Measurements from ENCODE around the gene RIPK4.
"Not testable (repeated sequence)": the region's sequence is repeated elsewhere in the genome, so short reads cannot be mapped to it uniquely, and the experiment has no call there.

Gene RIPK4

DNA sequence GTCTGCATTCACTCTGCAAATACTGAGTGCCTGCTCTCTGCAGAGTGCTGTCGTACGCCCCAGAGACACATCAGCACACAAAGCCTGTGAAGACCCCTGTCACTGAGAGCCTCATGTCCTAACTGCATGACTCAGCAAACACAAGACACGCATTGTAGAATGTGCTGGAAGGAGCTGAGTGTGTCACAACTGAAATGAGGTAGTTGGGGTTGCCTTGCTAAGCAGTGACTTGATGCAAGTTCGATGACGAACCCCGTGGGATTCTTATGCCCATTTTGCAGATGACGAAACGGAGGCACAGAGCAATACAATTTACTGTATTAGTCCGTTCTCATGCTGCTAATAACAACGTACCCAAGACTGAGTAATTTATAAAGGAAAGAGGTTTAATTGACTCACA, 65.1 kb downstream of the RIPK4 start:
- H2AK5ac ChIP-seq (ENCODE audit: low read length), result peak overlapping the region; percentile 68
- no peak overlapping the region for H3K23ac ChIP-seq (ENCODE audit: low read length)
- no peaks in the 10 kb centered on the region for H3K27me3 ChIP-seq (ENCODE audit: insufficient read depth, low read length, poor library complexity)
- H3K27ac ChIP-seq (ENCODE audit: low read depth, low read length), result no peak overlapping the region
- no CpG with 5 or more reads among the region's 10 CpGs for WGBS (ENCODE audit: extremely low coverage, insufficient coverage, low lambda C conversion rate)
- H3K56ac ChIP-seq (ENCODE audit: low read length), result no peak overlapping the region
- H2BK5ac ChIP-seq (ENCODE audit: low read length), result peak overlapping the region; percentile 36
- H4K8ac ChIP-seq (ENCODE audit: low read depth, low read length), result no peak overlapping the region
- H3K79me2 ChIP-seq (ENCODE audit: control insufficient read depth, insufficient read depth, low read length), result no peaks in the 10 kb centered on the region
- H3K9ac ChIP-seq (ENCODE audit: low read length), result no peak overlapping the region
- peaks cover 6% of the 10 kb centered on the region for H3K4me1 ChIP-seq (ENCODE audit: control insufficient read depth, low read depth, low read length)
- no peaks in the 10 kb centered on the region for H3K36me3 ChIP-seq (ENCODE audit: control insufficient read depth, insufficient read depth, low read length)
- no peak overlapping the region for H3K4me3 ChIP-seq (ENCODE audit: low read length)
- no peak overlapping the region for H3K18ac ChIP-seq (ENCODE audit: low read length)
- H3K4ac ChIP-seq (ENCODE audit: low read depth, low read length), result no peak overlapping the region
- H2BK15ac ChIP-seq (replicated peaks; ENCODE audit: low read depth), result no peak overlapping the region
- H4K5ac ChIP-seq (ENCODE audit: low read length), result no peak overlapping the region
- H2BK120ac ChIP-seq (ENCODE audit: low read depth, low read length), result no peak overlapping the region
- DNase-seq, result peak; percentile 49
- no peaks in the 10 kb centered on the region for H3K79me1 ChIP-seq (ENCODE audit: low read length)
- H3K4me2 ChIP-seq (ENCODE audit: low read length), result no peak overlapping the region

GRCh38 chr21:41699311-41699710, 67.5 kb downstream of the RIPK4 start:
- WGBS (ENCODE audit: extremely low coverage, insufficient coverage, low lambda C conversion rate), result no CpG with 5 or more reads among the region's 10 CpGs
- no peak overlapping the region for H3K4me3 ChIP-seq (ENCODE audit: low read length)
- no peak overlapping the region for H3K4me2 ChIP-seq (ENCODE audit: low read length)
- no peaks in the 10 kb centered on the region for H3K36me3 ChIP-seq (ENCODE audit: control insufficient read depth, insufficient read depth, low read length)
- H2BK120ac ChIP-seq (ENCODE audit: low read depth, low read length), result no peak overlapping the region
- H3K79me2 ChIP-seq (ENCODE audit: control insufficient read depth, insufficient read depth, low read length), result no peaks in the 10 kb centered on the region
- no peak overlapping the region for H3K56ac ChIP-seq (ENCODE audit: low read length)
- H4K5ac ChIP-seq (ENCODE audit: low read length), result no peak overlapping the region
- H4K8ac ChIP-seq (ENCODE audit: low read depth, low read length), result no peak overlapping the region
- no peak overlapping the region for H2BK5ac ChIP-seq (ENCODE audit: low read length)
- no peak overlapping the region for H3K23ac ChIP-seq (ENCODE audit: low read length)
- no peak overlapping the region for H3K9ac ChIP-seq (ENCODE audit: low read length)
- no peaks in the 10 kb centered on the region for H3K79me1 ChIP-seq (ENCODE audit: low read length)
- no peak overlapping the region for H2BK15ac ChIP-seq (replicated peaks; ENCODE audit: low read depth)
- H3K4me1 ChIP-seq (ENCODE audit: control insufficient read depth, low read depth, low read length), result peaks cover 6% of the 10 kb centered on the region
- no peak overlapping the region for H3K18ac ChIP-seq (ENCODE audit: low read length)
- no peak overlapping the region for H3K4ac ChIP-seq (ENCODE audit: low read depth, low read length)
- no peak overlapping the region for H3K27ac ChIP-seq (ENCODE audit: low read depth, low read length)
- no peak for DNase-seq
- H3K27me3 ChIP-seq (ENCODE audit: insufficient read depth, low read length, poor library complexity), result no peaks in the 10 kb centered on the region
- no peak overlapping the region for H2AK5ac ChIP-seq (ENCODE audit: low read length)

DNA sequence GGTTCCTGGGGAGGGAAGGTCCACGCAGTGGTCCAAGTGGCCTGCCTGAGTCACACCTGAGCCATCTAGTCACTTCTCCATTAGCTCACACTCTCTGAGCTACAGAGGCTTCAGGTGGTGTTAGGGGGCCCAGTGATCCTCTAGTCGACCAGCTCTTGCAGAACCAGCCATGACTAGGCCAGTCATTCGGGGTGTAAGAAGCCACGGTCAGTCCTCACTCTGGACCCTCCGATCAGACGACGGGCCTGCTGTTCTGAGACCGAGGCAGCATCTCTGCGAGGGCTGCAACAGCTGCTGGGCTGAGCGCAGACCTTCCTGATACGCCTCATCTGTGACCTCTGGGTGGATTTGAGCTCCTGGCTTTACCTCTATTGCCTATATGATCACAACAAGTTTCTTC, 68.8 kb downstream of the RIPK4 start:
- Histone ChIP-seq H4K5ac (ENCODE audit: low read length) (no peak overlapping the region), H3K18ac (ENCODE audit: low read length) (no peak overlapping the region), H3K27me3 (ENCODE audit: insufficient read depth, low read length, poor library complexity) (no peaks in the 10 kb centered on the region), H2BK15ac (replicated peaks; ENCODE audit: low read depth) (no peak overlapping the region), H3K36me3 (ENCODE audit: control insufficient read depth, insufficient read depth, low read length) (no peaks in the 10 kb centered on the region), H3K4me1 (ENCODE audit: control insufficient read depth, low read depth, low read length) (peaks cover 6% of the 10 kb centered on the region), H3K4me2 (ENCODE audit: low read length) (no peak overlapping the region), H3K79me2 (ENCODE audit: control insufficient read depth, insufficient read depth, low read length) (no peaks in the 10 kb centered on the region), H3K9ac (ENCODE audit: low read length) (no peak overlapping the region), H3K4ac (ENCODE audit: low read depth, low read length) (no peak overlapping the region), H2BK5ac (ENCODE audit: low read length) (no peak overlapping the region), H2BK120ac (ENCODE audit: low read depth, low read length) (no peak overlapping the region), H3K4me3 (ENCODE audit: low read length) (no peak overlapping the region), H3K79me1 (ENCODE audit: low read length) (no peaks in the 10 kb centered on the region), H3K56ac (ENCODE audit: low read length) (no peak overlapping the region), H4K8ac (ENCODE audit: low read depth, low read length) (no peak overlapping the region), H2AK5ac (ENCODE audit: low read length) (no peak overlapping the region), H3K27ac (ENCODE audit: low read depth, low read length) (no peak overlapping the region), H3K23ac (ENCODE audit: low read length) (no peak overlapping the region)
- no CpG with 5 or more reads among the region's 11 CpGs for WGBS (ENCODE audit: extremely low coverage, insufficient coverage, low lambda C conversion rate)
- DNase-seq, result no peak

- no CpG with 5 or more reads among the region's 2 CpGs for WGBS (ENCODE audit: extremely low coverage, insufficient coverage, low lambda C conversion rate)
- Histone ChIP-seq H3K79me2 (ENCODE audit: control insufficient read depth, insufficient read depth, low read length) (no peaks in the 10 kb centered on the region), H3K4me3 (ENCODE audit: low read length) (no peak overlapping the region), H3K4me2 (ENCODE audit: low read length) (no peak overlapping the region), H2AK5ac (ENCODE audit: low read length) (no peak overlapping the region), H4K8ac (ENCODE audit: low read depth, low read length) (no peak overlapping the region), H2BK120ac (ENCODE audit: low read depth, low read length) (no peak overlapping the region), H3K27me3 (ENCODE audit: insufficient read depth, low read length, poor library complexity) (no peaks in the 10 kb centered on the region), H3K4ac (ENCODE audit: low read depth, low read length) (no peak overlapping the region), H3K79me1 (ENCODE audit: low read length) (no peaks in the 10 kb centered on the region), H2BK15ac (replicated peaks; ENCODE audit: low read depth) (no peak overlapping the region), H3K36me3 (ENCODE audit: control insufficient read depth, insufficient read depth, low read length) (no peaks in the 10 kb centered on the region), H3K9ac (ENCODE audit: low read length) (no peak overlapping the region), H4K5ac (ENCODE audit: low read length) (no peak overlapping the region), H3K4me1 (ENCODE audit: control insufficient read depth, low read depth, low read length) (peaks cover 5% of the 10 kb centered on the region), H3K27ac (ENCODE audit: low read depth, low read length) (no peak overlapping the region), H2BK5ac (ENCODE audit: low read length) (no peak overlapping the region), H3K23ac (ENCODE audit: low read length) (no peak overlapping the region), H3K56ac (ENCODE audit: low read length) (no peak overlapping the region), H3K18ac (ENCODE audit: low read length) (no peak overlapping the region)
- DNase-seq, result no peak
Measured at GRCh38 chr21:41695513-41695912, 71.3 kb downstream of the RIPK4 start.

GRCh38 chr21:41694042-41694441, 72.8 kb downstream of the RIPK4 start:
- not testable (repeated sequence) for H3K4me2 ChIP-seq (ENCODE audit: low read length); H3K27ac ChIP-seq (ENCODE audit: low read depth, low read length); H3K4me1 ChIP-seq (ENCODE audit: control insufficient read depth, low read depth, low read length); H2BK5ac ChIP-seq (ENCODE audit: low read length); H2BK15ac ChIP-seq (replicated peaks; ENCODE audit: low read depth); H3K36me3 ChIP-seq (ENCODE audit: control insufficient read depth, insufficient read depth, low read length); H3K56ac ChIP-seq (ENCODE audit: low read length); H3K18ac ChIP-seq (ENCODE audit: low read length); H2AK5ac ChIP-seq (ENCODE audit: low read length); H3K4ac ChIP-seq (ENCODE audit: low read depth, low read length); H3K9ac ChIP-seq (ENCODE audit: low read length); H2BK120ac ChIP-seq (ENCODE audit: low read depth, low read length); H4K8ac ChIP-seq (ENCODE audit: low read depth, low read length); H3K79me2 ChIP-seq (ENCODE audit: control insufficient read depth, insufficient read depth, low read length); H4K5ac ChIP-seq (ENCODE audit: low read length); DNase-seq; H3K27me3 ChIP-seq (ENCODE audit: insufficient read depth, low read length, poor library complexity); H3K4me3 ChIP-seq (ENCODE audit: low read length); H3K23ac ChIP-seq (ENCODE audit: low read length); H3K79me1 ChIP-seq (ENCODE audit: low read length)
- 100% methylated on average over 1 of the region's 4 CpGs for WGBS (ENCODE audit: extremely low coverage, insufficient coverage, low lambda C conversion rate)

- no peak overlapping the region for H3K4ac ChIP-seq (ENCODE audit: low read depth, low read length)
- DNase-seq, result no peak
- no peaks in the 10 kb centered on the region for H3K79me1 ChIP-seq (ENCODE audit: low read length)
- no peak overlapping the region for H3K18ac ChIP-seq (ENCODE audit: low read length)
- no peak overlapping the region for H2BK15ac ChIP-seq (replicated peaks; ENCODE audit: low read depth)
- H3K56ac ChIP-seq (ENCODE audit: low read length), result no peak overlapping the region
- H2AK5ac ChIP-seq (ENCODE audit: low read length), result no peak overlapping the region
- no peak overlapping the region for H2BK120ac ChIP-seq (ENCODE audit: low read depth, low read length)
- H3K4me3 ChIP-seq (ENCODE audit: low read length), result no peak overlapping the region
- no peak overlapping the region for H3K9ac ChIP-seq (ENCODE audit: low read length)
- H3K27me3 ChIP-seq (ENCODE audit: insufficient read depth, low read length, poor library complexity), result no peaks in the 10 kb centered on the region
- no peak overlapping the region for H3K4me2 ChIP-seq (ENCODE audit: low read length)
- H3K36me3 ChIP-seq (ENCODE audit: control insufficient read depth, insufficient read depth, low read length), result no peaks in the 10 kb centered on the region
- no peak overlapping the region for H4K8ac ChIP-seq (ENCODE audit: low read depth, low read length)
- peaks cover 5% of the 10 kb centered on the region for H3K4me1 ChIP-seq (ENCODE audit: control insufficient read depth, low read depth, low read length)
- H2BK5ac ChIP-seq (ENCODE audit: low read length), result no peak overlapping the region
- H4K5ac ChIP-seq (ENCODE audit: low read length), result no peak overlapping the region
- no CpG with 5 or more reads among the region's 10 CpGs for WGBS (ENCODE audit: extremely low coverage, insufficient coverage, low lambda C conversion rate)
- H3K23ac ChIP-seq (ENCODE audit: low read length), result no peak overlapping the region
- no peaks in the 10 kb centered on the region for H3K79me2 ChIP-seq (ENCODE audit: control insufficient read depth, insufficient read depth, low read length)
- H3K27ac ChIP-seq (ENCODE audit: low read depth, low read length), result no peak overlapping the region
Measured at GRCh38 chr21:41692185-41692565, 74.7 kb downstream of the RIPK4 start.
